ENCODE measurements around the gene KRTAP1-5. TPM values are rescaled to one million over a fixed set of nuclear protein-coding genes. Genes with fewer than 3 reads are reported as not detected.
"Not testable (repeated sequence)": the region's sequence is repeated elsewhere in the genome, so short reads cannot be mapped to it uniquely, and the experiment has no call there.

KRTAP1-5 gene
- total RNA-seq, 2 donors from 2014 or later: not detected

DNA sequence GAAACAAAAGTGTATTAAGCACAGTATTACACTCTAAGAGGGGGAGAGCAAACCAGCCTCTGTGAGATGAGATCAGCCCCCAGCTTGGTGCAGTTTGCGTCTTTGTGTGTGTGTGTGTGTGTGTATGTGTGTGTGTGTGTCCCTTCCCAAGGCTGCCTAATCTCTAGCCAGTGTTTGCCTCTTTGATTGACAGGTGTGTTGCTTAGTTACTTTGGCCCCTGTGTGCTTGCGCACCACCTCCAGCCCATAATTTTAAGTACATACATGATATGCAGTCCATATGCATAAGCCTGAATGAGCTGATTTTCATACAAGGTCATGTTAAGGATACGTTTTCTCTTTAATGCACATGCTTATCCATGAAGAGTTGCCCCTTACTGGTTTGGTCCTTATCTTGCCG lies 25.2 kb downstream of the KRTAP1-5 start:
- Histone ChIP-seq H3K4me1 (ENCODE audit: control insufficient read depth in 1 of 2, low read depth in 2 of 2) (no peaks in the 10 kb centered on the region), H3K4me3 (no peak overlapping the region), H3K27me3 (replicated peaks; ENCODE audit: insufficient read depth) (no peaks in the 10 kb centered on the region), H3K9me3 (no peaks in the 10 kb centered on the region), H3K27ac (no peak overlapping the region), H3K36me3 (no peaks in the 10 kb centered on the region)
- ATAC-seq (ENCODE audit: insufficient number of reproducible peaks, low FRiP score, low read depth): no peak
- TF ChIP-seq, protein P1, sequence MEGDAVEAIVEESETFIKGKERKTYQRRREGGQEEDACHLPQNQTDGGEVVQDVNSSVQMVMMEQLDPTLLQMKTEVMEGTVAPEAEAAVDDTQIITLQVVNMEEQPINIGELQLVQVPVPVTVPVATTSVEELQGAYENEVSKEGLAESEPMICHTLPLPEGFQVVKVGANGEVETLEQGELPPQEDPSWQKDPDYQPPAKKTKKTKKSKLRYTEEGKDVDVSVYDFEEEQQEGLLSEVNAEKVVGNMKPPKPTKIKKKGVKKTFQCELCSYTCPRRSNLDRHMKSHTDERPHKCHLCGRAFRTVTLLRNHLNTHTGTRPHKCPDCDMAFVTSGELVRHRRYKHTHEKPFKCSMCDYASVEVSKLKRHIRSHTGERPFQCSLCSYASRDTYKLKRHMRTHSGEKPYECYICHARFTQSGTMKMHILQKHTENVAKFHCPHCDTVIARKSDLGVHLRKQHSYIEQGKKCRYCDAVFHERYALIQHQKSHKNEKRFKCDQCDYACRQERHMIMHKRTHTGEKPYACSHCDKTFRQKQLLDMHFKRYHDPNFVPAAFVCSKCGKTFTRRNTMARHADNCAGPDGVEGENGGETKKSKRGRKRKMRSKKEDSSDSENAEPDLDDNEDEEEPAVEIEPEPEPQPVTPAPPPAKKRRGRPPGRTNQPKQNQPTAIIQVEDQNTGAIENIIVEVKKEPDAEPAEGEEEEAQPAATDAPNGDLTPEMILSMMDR (IDR thresholded peaks at IDR 0.05): no peak
- no peak for DNase-seq (ENCODE audit: low spot score)

GRCh38 chr17:40999563-40999962 lies 27.4 kb downstream of the KRTAP1-5 start, which contains the start of gene KRTAP3-2:
TSS of gene KRTAP3-2 (minus strand) at chr17:40999906. CDS start at chr17:40999853, 53 bp downstream.
- not testable (repeated sequence) for H3K4me3 ChIP-seq; H3K4me1 ChIP-seq (ENCODE audit: control insufficient read depth in 1 of 2, low read depth in 2 of 2); ATAC-seq (ENCODE audit: insufficient number of reproducible peaks, low FRiP score, low read depth); H3K9me3 ChIP-seq; H3K27ac ChIP-seq; H3K27me3 ChIP-seq (replicated peaks; ENCODE audit: insufficient read depth); DNase-seq (ENCODE audit: low spot score); H3K36me3 ChIP-seq

- H3K36me3 ChIP-seq: no peaks in the 10 kb centered on the region
- DNase-seq (ENCODE audit: low spot score) (no peak), ATAC-seq (ENCODE audit: insufficient number of reproducible peaks, low FRiP score, low read depth) (no peak)
- H3K9me3 ChIP-seq: no peaks in the 10 kb centered on the region
- H3K4me1 ChIP-seq (ENCODE audit: control insufficient read depth in 1 of 2, low read depth in 2 of 2): no peaks in the 10 kb centered on the region
- H3K27ac ChIP-seq: no peak overlapping the region
- TF ChIP-seq, protein P1 (IDR thresholded peaks at IDR 0.05): no peak
- H3K27me3 ChIP-seq (replicated peaks; ENCODE audit: insufficient read depth): no peaks in the 10 kb centered on the region
- no peak overlapping the region for H3K4me3 ChIP-seq
Observed at GRCh38 chr17:40997361-40997760, 29.6 kb downstream of the KRTAP1-5 start.

GRCh38 chr17:40996829-40997228 lies 30.2 kb downstream of the KRTAP1-5 start:
- Histone ChIP-seq H3K9me3 (no peaks in the 10 kb centered on the region), H3K36me3 (no peaks in the 10 kb centered on the region), H3K4me3 (no peak overlapping the region), H3K4me1 (ENCODE audit: control insufficient read depth in 1 of 2, low read depth in 2 of 2) (no peaks in the 10 kb centered on the region), H3K27me3 (replicated peaks; ENCODE audit: insufficient read depth) (no peaks in the 10 kb centered on the region), H3K27ac (no peak overlapping the region)
- DNase-seq (ENCODE audit: low spot score) (no peak), ATAC-seq (ENCODE audit: insufficient number of reproducible peaks, low FRiP score, low read depth) (no peak)
- TF ChIP-seq, protein P1 (IDR thresholded peaks at IDR 0.05): no peak

- TF ChIP-seq, protein P1 (IDR thresholded peaks at IDR 0.05): no peak
- Histone ChIP-seq H3K27me3 (replicated peaks; ENCODE audit: insufficient read depth) (no peaks in the 10 kb centered on the region), H3K27ac (no peak overlapping the region), H3K9me3 (no peaks in the 10 kb centered on the region), H3K4me3 (no peak overlapping the region), H3K4me1 (ENCODE audit: control insufficient read depth in 1 of 2, low read depth in 2 of 2) (no peaks in the 10 kb centered on the region), H3K36me3 (no peaks in the 10 kb centered on the region)
- ATAC-seq (ENCODE audit: insufficient number of reproducible peaks, low FRiP score, low read depth) (no peak), DNase-seq (ENCODE audit: low spot score) (no peak)
Observed at GRCh38 chr17:40995116-40995515, 31.9 kb downstream of the KRTAP1-5 start.

GRCh38 chr17:40993839-40994238 lies 33.2 kb downstream of the KRTAP1-5 start, which contains the start of gene KRTAP3-3:
TSS of gene KRTAP3-3 (minus strand) at chr17:40994164. CDS start at chr17:40994097, 67 bp downstream.
- ATAC-seq (ENCODE audit: insufficient number of reproducible peaks, low FRiP score, low read depth): no peak
- Histone ChIP-seq H3K9me3 (no peaks in the 10 kb centered on the region), H3K27ac (no peak within 1 kb of the TSS)

More at GRCh38 chr17:40993839-40994238, 33.2 kb downstream of the KRTAP1-5 start, which contains the start of gene KRTAP3-3:
- H3K4me3 ChIP-seq: no peak within 1 kb of the TSS
- H3K27me3 ChIP-seq (replicated peaks; ENCODE audit: insufficient read depth): no peaks in the 10 kb centered on the region
- H3K36me3 ChIP-seq: no peaks in the 10 kb centered on the region
- no peak for DNase-seq (ENCODE audit: low spot score)
- TF ChIP-seq, protein P1 (IDR thresholded peaks at IDR 0.05): no peak
- no peaks in the 10 kb centered on the region for H3K4me1 ChIP-seq (ENCODE audit: control insufficient read depth in 1 of 2, low read depth in 2 of 2)

All from thoracic aorta (tissue), 2 donors.